GM12864 (cell line): ENCODE results near the gene POLH.

ENCODE experiments used
- DNase-seq: peaks from one replicate; pipeline ENCODE4 v3.0.0-alpha.2; 2011; ENCODE audit warnings: low read depth
- H3K4me3 ChIP-seq: 2 replicates; pipeline ENCODE4 v1.5.1; 2011; ENCODE audit warnings: mild to moderate bottlenecking, low read depth, low read length, control low read depth
- CTCF ChIP-seq: IDR thresholded peaks from 2 replicates; pipeline ENCODE4 v1.5.1; 2011; ENCODE audit warnings: low read depth, mild to moderate bottlenecking, moderate library complexity, low read length, control low read depth, inconsistent platforms; ENCODE audit errors: missing control alignments

POLH gene

GRCh38 chr6:43608807-43609206, 32.8 kb downstream of the POLH start:
- TF ChIP-seq CTCF: no peak
- DNase-seq: no peak
- no peak overlapping the region for H3K4me3 ChIP-seq

- no peak for TF ChIP-seq CTCF
- no peak overlapping the region for H3K4me3 ChIP-seq
- no peak for DNase-seq
Measured at GRCh38 chr6:43609402-43609801, 33.4 kb downstream of the POLH start.

GRCh38 chr6:43610431-43610830, 34.4 kb downstream of the POLH start:
- TF ChIP-seq CTCF: no peak
- no peak for DNase-seq
- no peak overlapping the region for H3K4me3 ChIP-seq

- no peak for DNase-seq
- no peak for TF ChIP-seq CTCF
Measured at GRCh38 chr6:43613721-43614395, 37.9 kb downstream of the POLH start.

GRCh38 chr6:43614396-43614730, 38.4 kb downstream of the POLH start:
- no peak overlapping the region for H3K4me3 ChIP-seq
- TF ChIP-seq CTCF: no peak
- DNase-seq: no peak

More at GRCh38 chr6:43613721-43614395, 37.9 kb downstream of the POLH start:
- H3K4me3 ChIP-seq: no peak overlapping the region

GRCh38 chr6:43616725-43617472, 40.9 kb downstream of the POLH start:
- no peak for TF ChIP-seq CTCF
- no peak overlapping the region for H3K4me3 ChIP-seq
- no peak for DNase-seq
